ENCODE data around the gene SPDYE1.
"Not testable (repeated sequence)": the region's sequence is repeated elsewhere in the genome, so short reads cannot be mapped to it uniquely, and the experiment has no call there.

Gene SPDYE1

GRCh38 chr7:44018857-44019807 is 21.4 kb downstream of the SPDYE1 start:
- not testable (repeated sequence) for H3K27me3 ChIP-seq
- Histone ChIP-seq H3K27ac (peak overlapping the region; percentile 74), H3K4me1 (peaks cover 23% of the 10 kb centered on the region)

GRCh38 chr7:44019825-44020224 is 22.1 kb downstream of the SPDYE1 start:
- not testable (repeated sequence) for H3K36me3 ChIP-seq, H3K9me3 ChIP-seq, H4K20me1 ChIP-seq, H3K9ac ChIP-seq, H3K27me3 ChIP-seq, H3K4me3 ChIP-seq
- Histone ChIP-seq H3K27ac (peak overlapping the region; percentile 37; the same call in 1 of the 2 replicates), H3K4me1 (peaks cover 23% of the 10 kb centered on the region), H3K4me2 (peak overlapping the region; percentile 68)

More at GRCh38 chr7:44018857-44019807, 21.4 kb downstream of the SPDYE1 start:
- H3K9me3 ChIP-seq, H4K20me1 ChIP-seq: not testable (repeated sequence)
- peaks cover 12% of the 10 kb centered on the region for H3K36me3 ChIP-seq
- H3K9ac ChIP-seq: peak overlapping the region; percentile 85
- H3K4me3 ChIP-seq: peak overlapping the region; percentile 78
- peak overlapping the region; percentile 69 for H3K4me2 ChIP-seq

DNA sequence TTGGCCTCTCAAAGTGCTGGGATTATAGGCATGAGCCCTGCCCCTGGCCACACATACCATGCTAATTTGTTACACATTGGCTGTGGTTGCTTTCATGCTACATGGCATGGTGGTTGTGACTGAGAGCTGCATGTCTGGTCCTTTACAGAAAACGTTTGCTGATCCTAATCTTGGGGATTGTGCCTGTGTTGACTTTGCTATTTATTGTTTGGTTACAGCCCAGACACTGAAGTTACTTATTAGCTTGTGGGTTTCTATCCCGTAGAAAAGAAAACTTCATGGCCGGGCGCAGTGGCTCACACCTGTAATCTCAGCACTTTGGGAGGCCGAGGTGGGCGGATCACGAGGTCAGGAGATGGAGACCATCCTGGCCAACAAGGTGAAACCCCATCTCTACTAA is 24.4 kb downstream of the SPDYE1 start:
- H3K36me3 ChIP-seq, H3K27me3 ChIP-seq, H3K9me3 ChIP-seq, H3K9ac ChIP-seq, H3K4me3 ChIP-seq, H4K20me1 ChIP-seq, H3K27ac ChIP-seq, H3K4me2 ChIP-seq: not testable (repeated sequence)
- H3K4me1 ChIP-seq: peaks cover 23% of the 10 kb centered on the region

- H3K4me2 ChIP-seq, H3K27ac ChIP-seq, H3K36me3 ChIP-seq, H3K27me3 ChIP-seq, H3K4me3 ChIP-seq, H3K9me3 ChIP-seq, H3K9ac ChIP-seq, H4K20me1 ChIP-seq: not testable (repeated sequence)
- peaks cover 19% of the 10 kb centered on the region for H3K4me1 ChIP-seq
Observed at GRCh38 chr7:44022796-44023467, 25.2 kb downstream of the SPDYE1 start.

GRCh38 chr7:44029433-44029832 is 31.7 kb downstream of the SPDYE1 start:
- not testable (repeated sequence) for H4K20me1 ChIP-seq, H3K36me3 ChIP-seq

GRCh38 chr7:44030029-44030428 is 32.3 kb downstream of the SPDYE1 start:
- H3K4me1 ChIP-seq, H3K9me3 ChIP-seq, H3K4me3 ChIP-seq, H3K36me3 ChIP-seq, H3K27ac ChIP-seq, H3K9ac ChIP-seq, H4K20me1 ChIP-seq, H3K4me2 ChIP-seq, H3K27me3 ChIP-seq: not testable (repeated sequence)

More at GRCh38 chr7:44029433-44029832, 31.7 kb downstream of the SPDYE1 start:
- not testable (repeated sequence) for H3K4me3 ChIP-seq, H3K27me3 ChIP-seq, H3K27ac ChIP-seq, H3K9me3 ChIP-seq, H3K4me2 ChIP-seq, H3K9ac ChIP-seq, H3K4me1 ChIP-seq

DNA sequence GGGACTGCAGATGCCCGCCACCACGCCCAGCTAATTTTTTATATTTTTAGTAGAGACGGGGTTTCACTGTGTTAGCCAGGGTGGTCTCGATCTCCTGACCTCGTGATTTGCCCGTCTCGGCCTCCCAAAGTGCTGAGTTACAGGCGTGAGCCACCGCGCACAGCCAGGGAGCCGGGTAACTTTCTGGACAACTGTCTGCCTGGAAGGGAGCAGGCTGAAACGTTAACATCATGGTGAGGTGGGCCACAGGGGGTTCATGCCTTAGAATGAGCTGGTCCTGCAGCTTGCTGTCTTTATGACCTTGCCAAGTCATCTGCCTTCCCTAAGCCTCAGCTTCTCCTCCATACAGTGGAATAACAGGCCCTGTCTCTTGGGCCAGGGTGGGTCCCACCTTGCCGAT is 33.6 kb downstream of the SPDYE1 start:
- not testable (repeated sequence) for H3K36me3 ChIP-seq, H4K20me1 ChIP-seq, H3K4me3 ChIP-seq, H3K9ac ChIP-seq, H3K27me3 ChIP-seq, H3K9me3 ChIP-seq, H3K27ac ChIP-seq, H3K4me1 ChIP-seq, H3K4me2 ChIP-seq

GRCh38 chr7:44032031-44032430 is 34.3 kb downstream of the SPDYE1 start:
- not testable (repeated sequence) for H3K4me2 ChIP-seq, H3K4me3 ChIP-seq, H3K9ac ChIP-seq, H3K4me1 ChIP-seq, H3K27me3 ChIP-seq, H3K27ac ChIP-seq, H3K9me3 ChIP-seq, H3K36me3 ChIP-seq, H4K20me1 ChIP-seq

- not testable (repeated sequence) for H3K27ac ChIP-seq, H3K4me1 ChIP-seq, H3K4me3 ChIP-seq, H3K4me2 ChIP-seq, H3K9ac ChIP-seq, H3K27me3 ChIP-seq, H4K20me1 ChIP-seq, H3K9me3 ChIP-seq, H3K36me3 ChIP-seq
Observed at GRCh38 chr7:44033971-44034844, 36.5 kb downstream of the SPDYE1 start.

GRCh38 chr7:44036364-44036763 is 38.7 kb downstream of the SPDYE1 start:
- not testable (repeated sequence) for H3K4me2 ChIP-seq, H3K27me3 ChIP-seq, H3K27ac ChIP-seq, H3K36me3 ChIP-seq, H3K9ac ChIP-seq, H3K9me3 ChIP-seq, H3K4me1 ChIP-seq, H4K20me1 ChIP-seq, H3K4me3 ChIP-seq

DNA sequence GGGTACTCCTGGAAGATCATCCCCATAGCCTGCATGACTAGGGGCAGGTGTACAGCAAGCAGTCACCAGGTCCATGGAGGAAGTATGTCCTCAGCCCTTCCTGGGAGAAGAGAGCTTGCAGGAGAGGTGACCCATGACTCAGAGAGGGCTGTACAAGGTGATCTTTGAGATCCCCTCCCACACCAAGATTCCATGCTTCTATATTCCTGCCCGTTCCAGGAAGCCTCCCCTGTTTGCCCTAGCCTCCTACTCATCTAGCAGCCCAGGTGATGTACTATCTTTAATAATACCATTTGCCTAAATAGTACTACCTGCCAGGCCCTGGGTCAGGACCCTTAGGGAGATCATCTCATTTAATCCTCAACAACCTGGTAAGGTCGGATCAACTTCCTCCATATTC is 40.3 kb downstream of the SPDYE1 start:
- not testable (repeated sequence) for H3K4me1 ChIP-seq, H3K36me3 ChIP-seq, H3K27ac ChIP-seq, H3K4me3 ChIP-seq, H3K4me2 ChIP-seq, H3K27me3 ChIP-seq, H4K20me1 ChIP-seq, H3K9me3 ChIP-seq, H3K9ac ChIP-seq

DNA sequence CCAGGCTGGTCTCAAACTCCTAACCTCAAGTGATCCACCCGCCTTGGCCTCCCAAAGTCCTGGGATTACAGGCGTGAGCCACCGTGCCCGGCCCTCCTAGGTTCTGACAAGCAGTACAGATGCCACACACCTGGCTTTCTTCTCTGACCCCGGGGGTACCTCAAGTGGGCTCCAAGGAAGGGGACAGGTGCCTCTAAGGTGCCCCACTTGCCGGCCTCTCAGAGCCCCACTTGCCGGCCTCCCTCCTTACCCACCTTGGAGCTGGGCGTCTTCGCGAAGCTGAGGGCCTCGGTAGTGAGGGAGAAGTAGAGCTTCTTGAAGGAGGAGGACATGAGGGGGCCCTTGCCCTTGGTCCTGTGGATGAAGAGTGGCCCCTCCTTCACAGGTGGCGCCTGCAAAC is 40.9 kb downstream of the SPDYE1 start:
- not testable (repeated sequence) for H4K20me1 ChIP-seq, H3K9me3 ChIP-seq, H3K4me1 ChIP-seq, H3K27ac ChIP-seq, H3K27me3 ChIP-seq, H3K9ac ChIP-seq, H3K36me3 ChIP-seq, H3K4me2 ChIP-seq, H3K4me3 ChIP-seq

DNA sequence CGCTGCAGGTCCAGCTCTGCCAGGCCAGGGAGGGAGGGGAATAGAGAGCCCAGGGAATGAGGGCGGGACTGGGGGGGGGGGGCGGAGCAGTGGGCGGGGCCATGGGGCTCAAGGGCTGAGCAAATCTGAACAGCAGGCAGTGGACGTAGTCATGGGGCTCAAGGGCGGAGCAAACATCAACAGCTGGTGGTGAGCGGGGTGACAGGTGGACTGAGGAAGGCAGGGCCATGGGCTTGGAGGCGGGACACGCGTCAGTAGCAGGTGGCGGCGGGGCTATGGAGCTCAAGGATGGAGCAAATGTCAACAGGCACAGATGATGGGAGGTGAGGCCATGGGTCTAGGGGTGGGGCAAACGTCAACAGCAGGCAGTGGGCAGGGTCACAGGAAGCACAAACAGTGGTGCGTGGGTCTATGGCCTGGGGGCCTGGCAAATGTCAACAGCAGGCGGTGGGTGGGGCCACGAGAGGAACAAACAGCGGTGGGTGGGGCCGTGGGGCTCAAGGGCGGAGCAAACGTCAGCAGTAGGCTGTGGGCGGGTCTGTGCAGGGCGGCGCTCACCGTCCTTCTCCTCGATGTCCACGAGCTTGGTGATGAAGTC is 41.4 kb downstream of the SPDYE1 start:
- H3K36me3 ChIP-seq, H3K9me3 ChIP-seq, H3K9ac ChIP-seq, H4K20me1 ChIP-seq, H3K27me3 ChIP-seq, H3K4me1 ChIP-seq, H3K27ac ChIP-seq, H3K4me3 ChIP-seq: not testable (repeated sequence)
- H3K4me2 ChIP-seq: peak overlapping the region; percentile 32; the same call in 1 of the 2 replicates
